Eye (tissue), 1 donor: ENCODE data around the gene ZBTB20.
"Not testable (repeated sequence)": the region's sequence is repeated elsewhere in the genome, so short reads cannot be mapped to it uniquely, and the experiment has no call there.

Source experiments
- DNase-seq: peaks from one replicate; pipeline ENCODE4 v3.0.0-alpha.2; 2015

The ZBTB20 gene

DNA sequence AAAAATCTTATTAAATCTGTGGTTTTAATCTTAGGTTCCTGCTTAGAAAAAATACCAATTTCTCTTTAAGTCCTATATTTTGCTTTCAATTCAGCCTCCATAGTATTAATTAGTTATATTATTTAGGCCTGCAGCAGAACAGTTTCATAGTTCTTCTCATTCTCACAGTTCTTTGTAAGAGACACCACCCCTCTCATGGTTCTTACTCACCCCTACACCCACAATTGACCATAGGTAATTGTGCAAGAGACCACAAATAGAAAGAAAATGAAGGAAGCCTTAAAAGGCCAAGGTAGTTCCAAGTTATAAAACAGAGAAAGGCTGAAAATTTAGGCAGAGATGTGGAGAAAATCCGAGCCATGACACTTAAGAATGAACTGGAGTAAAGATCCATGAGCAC is 438.0 kb downstream of the ZBTB20 start:
- DNase-seq = no peak

DNA sequence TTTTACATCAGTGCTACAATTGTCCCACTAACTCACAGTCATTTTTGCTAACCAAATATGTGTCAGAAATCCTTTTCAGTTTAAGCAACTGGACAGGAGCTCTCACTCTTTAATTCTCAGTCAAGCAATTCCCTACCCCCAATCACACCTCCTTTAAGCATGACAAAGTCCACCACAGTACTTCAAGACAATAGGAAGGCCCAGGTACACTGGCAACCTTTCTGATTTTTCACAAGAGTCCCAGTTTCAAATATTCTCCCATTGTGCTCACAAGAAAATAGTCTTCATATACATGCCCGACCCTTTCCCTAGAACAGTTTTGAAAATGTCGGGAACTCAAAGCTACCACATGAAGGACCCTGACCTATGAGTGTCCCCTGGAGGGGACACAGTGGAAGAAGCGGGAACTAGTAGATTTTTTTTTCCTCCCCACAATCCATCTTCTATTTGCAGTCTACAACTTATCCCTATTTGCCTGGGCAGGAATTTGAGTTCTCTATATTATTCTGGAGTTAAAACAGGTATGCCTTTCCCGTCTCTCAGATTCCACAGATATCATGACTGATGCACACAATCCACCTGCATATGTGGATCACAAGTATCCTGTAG is 439.7 kb downstream of the ZBTB20 start:
- DNase-seq = no peak

DNA sequence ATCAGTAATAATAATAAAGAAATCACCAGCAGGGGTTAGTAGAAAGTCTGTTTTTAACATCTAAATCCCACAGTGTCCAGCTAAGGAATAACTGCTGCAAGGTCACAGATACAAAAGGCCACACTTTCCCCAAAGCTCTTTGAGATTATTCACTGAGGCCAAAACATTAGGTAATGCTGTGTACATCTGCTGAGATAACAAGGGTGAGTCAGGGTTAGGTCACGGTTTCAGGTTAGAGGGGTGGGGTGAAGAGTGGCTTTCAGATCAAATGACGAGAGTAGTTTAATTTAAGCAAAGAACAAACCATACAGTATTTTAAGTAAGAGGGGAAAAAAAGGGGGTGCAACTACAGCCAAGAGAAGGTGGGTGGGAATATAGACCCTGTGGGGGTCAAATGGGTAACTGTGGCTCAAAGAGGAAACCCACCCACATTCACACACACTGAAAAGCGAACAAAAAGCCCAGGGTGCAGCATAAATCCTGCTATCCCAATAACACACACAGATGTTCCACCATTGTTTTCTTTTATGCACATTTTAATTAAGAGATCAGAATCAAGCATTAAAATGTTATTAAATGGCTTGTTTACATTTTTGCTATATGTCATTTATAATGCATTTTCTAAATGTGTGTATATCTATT is 440.4 kb downstream of the ZBTB20 start:
- DNase-seq = no peak

DNA sequence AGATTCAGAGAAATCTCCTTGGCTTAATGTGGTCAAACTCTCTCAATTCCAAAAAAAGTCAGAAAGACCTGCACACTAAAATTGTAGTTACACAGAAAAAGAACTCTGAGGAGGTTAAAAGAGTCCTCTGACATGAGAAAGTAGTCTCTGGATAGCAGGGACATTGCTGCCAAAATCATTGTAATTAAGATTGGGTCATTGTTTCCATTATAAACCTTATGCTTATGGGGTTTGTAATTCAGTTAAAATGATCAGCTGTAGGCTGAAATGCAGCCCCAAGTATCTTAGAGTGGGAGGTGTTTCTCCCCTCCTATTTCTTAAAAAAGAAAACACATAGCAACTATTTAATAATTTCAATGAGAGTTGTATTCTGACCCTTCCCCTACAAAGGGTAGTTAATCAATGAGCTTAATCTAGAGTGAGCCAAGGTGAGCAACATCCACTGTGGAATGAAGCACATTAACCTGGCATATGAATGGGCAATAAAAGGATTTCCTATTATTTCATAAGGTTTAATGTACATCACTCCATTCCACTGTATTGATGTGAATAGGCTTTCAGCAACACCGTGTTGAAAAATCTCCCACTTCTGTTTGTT is 446.4 kb downstream of the ZBTB20 start:
- DNase-seq = no peak

DNA sequence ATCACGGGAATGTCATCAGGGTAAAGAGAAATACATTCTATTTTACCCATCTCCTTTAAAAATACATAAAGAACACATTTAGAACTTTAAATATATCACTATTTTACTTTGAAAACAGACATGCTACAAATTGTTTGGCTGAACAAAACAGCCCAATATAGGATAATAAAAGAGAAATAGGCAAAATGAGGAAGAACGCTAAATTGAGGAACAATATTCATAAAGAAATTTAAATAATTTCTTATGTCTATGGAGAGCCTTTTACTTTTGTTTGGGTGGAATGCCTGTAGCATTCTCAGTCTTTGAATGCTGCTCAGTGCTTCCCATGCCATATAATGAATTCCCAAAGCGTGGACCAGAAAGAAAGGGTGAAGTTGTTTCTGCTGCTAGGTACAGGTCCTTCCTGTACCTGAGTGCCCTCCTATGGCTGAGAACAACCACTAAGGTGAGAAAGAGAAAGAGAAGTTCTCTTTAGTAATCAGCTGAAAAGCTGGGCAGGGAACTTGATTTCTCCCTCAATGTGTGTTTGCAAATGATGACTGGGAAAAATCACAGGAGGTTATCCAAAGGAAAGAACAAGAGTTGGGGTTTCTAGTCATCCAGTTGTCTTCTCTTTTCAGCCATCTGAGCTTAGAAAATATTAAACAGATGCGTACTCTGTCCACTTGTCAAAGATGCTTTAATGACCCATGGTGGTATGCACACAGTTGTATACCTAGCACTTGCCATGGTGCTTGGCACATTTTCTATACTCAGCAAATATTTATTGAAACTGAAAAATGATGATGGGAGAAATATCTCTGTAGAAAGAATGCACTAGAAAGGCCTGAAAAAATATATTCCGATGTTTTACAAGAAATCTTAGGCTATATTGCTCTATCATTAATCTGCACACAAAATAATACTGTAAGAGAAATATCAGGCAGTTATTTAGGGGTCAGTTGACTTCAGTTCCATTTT is 448.7 kb downstream of the ZBTB20 start:
- DNase-seq = no peak

DNA sequence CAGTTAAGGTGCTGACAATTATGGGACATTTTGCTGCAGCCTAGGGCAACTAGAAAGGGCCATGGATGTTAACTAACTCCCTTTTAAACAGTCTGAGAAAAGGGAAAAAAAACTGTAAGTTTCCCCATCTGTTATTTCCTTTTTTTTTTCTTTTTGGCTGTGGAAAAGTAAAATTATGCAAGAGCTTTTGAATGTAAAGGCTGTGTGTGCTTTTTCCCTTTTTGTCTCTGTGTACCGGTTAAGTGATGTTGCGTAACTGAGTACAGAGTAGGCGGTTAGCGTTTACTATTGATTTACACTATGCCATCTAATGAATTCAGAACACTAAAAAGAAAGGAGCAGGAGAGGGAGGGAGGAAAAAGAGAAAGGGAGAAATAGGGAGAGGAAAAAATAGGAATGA is 449.7 kb downstream of the ZBTB20 start:
- no peak for DNase-seq

DNA sequence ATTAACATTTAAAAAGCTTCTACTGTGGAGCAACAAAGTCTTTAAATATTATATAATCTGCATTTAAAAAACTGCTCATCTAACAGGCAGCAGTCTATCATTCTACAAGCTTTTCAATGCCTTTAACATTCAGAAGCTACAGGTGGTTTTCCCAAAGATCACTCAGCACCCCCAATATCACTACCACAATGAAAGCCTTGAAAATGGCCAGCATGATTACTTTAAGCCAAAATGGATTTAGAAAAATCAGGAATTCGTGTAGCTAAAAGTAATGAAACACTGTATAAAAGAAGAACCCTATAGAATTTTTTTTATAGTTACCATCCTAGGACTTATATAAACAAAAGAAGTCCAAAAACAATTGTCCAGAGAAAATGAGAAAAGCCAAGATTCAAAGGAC is 452.8 kb downstream of the ZBTB20 start:
- no peak for DNase-seq

DNA sequence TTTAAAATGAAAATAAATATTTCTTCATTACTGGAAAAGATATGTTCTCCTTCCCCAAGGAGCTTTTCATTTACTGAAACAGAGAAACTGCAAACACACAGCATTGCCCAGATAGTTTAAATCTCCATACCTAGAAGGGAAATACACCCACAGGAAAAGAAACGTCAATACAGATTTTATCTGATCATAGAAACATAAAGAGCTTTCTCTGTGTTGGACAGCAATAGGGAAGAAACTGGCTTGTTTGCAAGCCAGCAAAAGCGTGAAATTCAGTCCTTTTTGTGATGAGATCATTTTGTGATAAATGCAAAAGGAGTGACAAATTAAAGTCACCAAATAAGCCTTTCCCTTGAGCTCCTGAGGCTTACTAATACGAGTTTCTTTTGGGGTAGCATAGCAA is 455.2 kb downstream of the ZBTB20 start:
- DNase-seq = no peak

DNA sequence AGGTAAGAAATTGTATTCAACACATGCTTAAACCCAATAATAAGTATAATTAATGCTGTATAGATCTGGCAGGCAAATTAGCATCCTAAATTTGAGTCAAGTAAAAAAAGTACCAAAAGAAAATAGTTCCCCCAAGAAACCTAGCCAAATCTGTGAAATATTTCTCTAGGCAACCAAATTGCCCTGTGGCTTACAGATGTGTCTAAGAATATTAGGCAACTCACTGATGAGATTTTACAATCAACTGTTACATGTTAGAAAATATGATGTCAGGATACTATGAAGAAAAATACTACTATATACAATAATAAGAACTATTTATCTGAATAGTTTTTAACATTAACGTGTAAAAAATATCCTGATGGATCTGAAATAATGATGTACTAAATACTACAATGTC is 456.2 kb downstream of the ZBTB20 start:
- DNase-seq = no peak

DNA sequence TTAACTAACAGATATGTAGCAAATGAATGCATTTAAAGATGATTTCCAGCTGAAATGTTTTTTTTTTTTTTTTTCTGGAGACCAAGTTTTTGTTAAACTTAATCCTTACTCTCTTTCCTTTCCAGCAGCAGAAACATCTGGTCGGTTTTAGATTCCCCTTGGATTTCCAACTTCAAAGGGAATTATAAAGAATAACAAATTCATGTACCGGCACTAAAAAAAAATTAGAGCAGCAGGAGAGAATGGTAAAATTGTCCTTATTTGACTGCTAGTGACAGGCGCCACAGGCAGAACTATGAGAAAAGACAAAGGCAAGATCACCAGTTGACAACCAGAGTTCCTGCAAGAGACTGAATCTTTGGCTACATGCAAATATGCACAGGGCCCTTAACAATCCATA is 459.9 kb downstream of the ZBTB20 start:
- DNase-seq = peak; percentile 51

DNA sequence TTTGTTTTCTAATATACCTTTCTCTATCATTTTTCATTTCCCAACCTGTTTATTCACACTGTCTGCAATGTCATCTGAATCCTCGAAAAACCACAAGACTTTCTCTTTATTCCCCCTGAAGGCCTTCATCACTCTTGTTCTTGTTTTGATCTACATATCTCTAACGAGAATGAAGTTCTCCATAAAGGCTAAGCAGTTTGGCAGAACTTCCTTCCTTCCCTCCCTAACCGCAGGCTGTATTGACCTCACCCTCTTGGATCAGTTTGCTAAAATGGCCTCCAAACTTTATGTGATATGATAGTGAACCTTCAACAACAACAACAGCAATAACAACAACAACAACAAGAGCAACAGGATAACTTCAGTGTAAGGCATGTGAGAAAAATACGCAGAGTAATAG is 460.5 kb downstream of the ZBTB20 start:
- DNase-seq = no peak

DNA sequence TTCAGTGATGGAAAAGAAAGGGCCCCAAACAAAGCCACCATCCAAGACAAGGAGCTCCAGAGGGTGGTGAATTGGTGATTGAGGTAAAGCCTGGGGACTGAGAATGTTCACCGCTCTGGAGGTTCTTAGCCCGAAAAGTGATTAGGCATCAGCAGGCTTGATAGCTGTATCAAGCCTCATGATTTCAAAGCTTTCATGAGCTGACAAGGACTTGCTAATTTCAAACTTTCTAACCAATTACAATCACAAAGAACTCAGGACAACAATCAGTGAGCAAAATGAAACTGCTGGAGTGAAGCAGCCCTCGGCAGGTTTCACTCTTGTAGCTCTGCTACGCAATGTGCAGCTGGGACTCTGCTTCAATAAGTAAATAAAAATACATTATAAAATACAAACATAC is 461.9 kb downstream of the ZBTB20 start:
- DNase-seq = no peak

DNA sequence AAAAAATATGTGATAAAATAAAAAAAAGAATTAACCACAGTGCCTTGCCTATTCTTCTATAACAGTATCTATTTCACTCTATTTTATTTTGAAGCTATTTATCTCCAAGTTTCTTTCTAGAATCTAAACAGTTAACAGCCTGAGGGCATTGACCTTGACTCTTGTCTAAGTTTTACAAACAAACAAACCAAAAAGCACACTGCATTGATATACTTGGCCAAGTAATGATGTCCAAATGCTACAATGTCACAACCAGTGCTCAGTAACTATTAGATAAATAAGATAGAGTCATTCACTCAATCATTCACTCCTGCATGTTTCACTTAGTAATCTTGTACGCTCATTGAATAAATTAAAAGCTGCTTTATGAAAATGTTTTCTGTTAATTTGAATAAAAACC is 466.8 kb downstream of the ZBTB20 start:
- DNase-seq = no peak

DNA sequence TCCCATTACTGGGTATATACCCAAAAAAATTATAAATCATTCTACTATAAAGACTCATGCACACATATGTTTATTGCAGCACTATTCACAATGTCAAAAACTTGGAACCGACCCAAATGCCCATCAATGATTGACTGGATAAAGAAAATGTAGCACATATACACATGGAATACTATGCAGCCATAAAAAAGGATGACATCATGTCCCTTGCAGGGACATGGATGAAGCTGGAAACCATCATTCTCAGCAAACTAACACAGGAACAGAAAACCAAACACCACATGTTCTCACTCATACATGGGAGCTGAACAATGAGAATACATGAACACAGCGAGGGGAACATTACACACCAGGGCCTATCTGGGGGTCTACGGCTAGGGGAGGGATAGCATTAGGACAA is 467.3 kb downstream of the ZBTB20 start:
- not testable (repeated sequence) for DNase-seq

DNA sequence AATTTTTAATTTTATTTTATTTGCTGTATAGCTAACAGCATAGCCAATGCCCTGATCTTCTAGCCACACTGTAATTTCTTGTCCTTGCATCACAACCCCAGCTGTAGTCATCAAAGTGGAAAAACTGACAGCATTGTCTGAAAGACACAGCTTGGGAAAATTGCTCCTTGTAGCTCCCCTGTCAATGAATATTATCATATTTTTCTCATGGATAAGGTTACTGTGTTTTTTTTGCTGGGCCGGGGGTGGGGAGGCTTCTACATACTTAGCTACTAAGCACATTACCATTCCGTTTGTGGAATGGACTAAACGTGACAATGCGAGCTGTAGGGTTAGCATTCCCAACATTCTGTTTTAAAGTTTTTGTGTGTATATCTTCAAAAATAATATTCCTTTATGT is 472.0 kb downstream of the ZBTB20 start:
- peak; percentile 30 for DNase-seq

DNA sequence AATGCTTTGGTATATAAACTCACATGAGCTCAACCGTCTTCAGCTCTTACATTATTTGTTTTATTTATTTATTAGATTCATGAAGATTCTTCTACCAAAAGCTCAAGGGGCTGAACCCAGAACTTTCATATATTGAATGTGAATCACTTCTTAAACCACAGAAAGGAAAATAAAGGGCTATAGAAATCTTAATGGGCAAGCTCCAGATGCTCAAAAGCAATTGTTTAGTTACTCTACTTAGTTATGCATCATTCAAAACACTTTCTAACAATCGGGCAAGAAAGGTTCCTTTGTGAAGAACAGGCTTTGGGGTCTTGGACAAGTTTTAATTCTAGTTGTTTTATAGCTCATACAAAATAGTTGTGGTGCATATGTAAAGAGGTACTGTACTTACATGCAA is 473.1 kb downstream of the ZBTB20 start:
- DNase-seq = no peak

DNA sequence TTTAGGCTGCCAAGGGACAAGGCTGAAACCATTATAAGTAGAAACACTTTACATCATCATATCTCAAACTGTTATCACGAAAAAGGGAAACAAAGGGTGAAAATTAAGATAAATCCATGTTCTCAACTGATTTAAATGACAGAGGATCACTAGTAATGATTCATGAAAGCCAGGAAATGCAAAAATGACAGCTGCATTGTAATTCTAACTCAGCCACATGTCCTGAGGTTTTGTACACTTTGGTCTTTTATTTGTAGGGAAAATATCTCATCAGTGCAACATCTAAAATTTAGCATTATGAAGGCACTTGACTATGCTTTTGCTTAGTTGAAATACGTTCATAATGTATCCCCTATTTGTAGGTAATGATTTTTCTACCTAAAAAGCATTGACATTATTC is 473.6 kb downstream of the ZBTB20 start:
- DNase-seq = no peak

DNA sequence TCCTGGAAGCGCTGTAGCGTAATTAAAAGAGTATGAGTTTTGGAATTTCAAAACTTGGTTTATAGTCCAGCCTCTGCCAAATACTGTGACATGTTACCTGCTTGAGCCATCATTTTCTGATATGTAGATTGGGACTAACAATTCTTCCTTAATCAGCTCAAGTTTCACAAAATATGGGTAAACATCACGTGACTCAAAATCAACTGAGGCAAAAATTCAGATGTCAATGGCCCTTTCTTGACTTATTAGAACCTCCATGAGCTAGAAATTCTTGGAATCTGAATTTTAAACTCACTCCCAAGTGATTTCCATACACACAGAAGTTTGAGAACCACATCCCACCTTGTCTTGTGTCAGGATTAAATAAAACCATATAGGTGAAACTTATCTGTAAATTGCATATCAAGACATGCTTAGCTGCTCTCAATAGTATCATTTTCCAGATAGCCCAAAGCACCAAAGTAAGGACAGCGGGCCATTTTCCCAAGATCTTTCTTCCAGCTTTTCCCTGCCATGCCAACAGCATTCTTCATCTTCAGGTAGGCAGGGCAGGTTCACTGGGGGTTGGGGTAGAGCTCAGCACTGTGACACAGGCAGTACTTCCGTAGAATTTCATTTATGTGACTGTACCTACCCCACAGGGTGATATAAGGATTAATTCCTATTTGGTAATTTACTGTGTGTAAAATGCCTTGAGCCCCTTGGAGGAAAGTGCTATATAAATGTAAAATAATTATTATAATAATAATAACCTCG is 474.2 kb downstream of the ZBTB20 start:
- no peak for DNase-seq

DNA sequence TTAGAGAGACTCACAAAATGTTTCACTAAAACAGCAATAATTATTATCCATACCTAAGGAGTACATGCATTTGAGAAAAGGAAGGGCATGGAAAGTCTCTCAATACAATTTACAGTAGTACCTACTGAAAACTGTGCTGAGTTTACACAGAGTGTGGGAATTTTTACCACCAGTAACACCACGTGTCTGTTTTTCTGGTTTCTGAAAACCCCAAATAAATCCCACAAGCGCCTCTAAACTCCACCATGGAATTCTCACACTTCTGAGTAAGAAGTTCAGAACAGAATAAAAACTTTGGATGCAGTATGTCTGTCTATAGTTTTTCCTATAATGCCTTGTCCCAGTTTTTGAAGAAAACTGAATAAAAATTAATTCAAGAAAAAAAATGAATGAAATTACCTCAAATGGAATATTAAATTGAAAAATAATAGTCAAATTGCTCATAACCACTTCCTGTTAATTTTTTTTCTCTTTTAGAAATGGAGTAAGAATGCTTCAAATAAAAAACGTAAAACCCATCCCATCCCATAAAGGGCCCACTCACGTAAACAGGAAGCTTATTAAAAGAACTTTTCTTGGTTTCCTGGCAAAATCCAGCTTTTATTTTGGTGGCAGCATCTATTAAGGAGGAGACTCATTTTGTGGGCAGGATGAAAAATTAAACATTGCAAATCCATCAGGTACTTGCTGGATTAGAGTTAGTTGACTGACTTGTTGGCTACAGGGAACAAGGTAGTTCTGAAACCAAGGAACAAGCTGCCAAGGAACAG is 475.2 kb downstream of the ZBTB20 start:
- DNase-seq = no peak

DNA sequence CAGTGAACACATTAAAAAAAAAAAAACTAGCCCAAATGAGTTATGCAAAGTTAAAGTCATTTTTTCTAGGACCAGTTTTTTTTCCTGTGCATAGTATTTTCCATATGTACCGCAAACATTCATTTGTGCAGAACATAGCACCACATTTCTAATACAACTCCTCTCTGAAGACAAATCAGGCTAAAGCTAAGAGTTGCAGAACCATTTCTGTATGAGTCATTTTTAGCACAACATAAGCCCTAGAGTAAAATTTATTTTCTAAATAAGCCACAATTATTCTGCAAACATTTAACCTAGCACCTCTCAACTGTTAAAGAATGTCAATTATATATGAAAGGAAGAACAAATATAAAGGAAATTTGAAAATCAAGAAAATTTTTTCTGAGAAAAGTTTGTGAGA is 477.5 kb downstream of the ZBTB20 start:
- DNase-seq = no peak

DNA sequence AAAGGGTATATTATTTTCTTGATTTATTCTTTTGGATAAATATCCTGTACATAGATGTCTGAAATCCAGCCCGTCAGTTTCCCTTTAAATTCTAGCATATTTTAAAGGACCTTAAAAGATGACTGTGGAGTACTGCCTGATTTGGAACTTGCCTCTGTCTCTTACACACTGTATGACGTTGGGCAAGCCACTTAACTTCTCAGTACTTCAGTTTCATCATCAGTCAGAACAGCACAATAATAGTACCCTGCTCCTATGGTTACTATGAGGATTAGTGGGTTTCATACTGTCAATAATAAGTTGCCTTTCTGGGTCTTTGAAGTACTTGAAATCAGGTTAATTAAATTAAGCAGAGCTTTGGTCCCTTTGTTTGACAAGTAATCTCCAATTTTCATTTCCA is 479.0 kb downstream of the ZBTB20 start:
- no peak for DNase-seq

DNA sequence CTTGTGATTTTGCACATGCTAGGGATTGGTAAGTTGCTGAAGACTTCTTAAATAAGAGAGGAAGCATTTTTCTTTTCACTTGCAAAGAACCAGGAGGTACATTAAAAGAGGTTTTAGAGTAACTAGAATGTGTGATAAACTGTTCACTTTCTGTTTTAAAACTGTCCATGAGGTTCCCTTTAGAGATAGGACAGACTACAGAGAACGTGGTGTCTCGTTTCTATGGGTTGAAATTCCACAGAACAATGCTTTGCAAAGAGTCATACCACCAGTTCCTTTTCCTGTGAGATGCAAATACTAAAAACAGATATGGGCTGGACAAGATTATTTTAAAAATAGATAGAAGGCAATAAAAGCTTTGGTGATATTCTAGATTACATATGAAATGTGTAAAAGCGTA is 480.5 kb downstream of the ZBTB20 start:
- DNase-seq = no peak
